Measurements from ENCODE around the gene SEC63.

DNA sequence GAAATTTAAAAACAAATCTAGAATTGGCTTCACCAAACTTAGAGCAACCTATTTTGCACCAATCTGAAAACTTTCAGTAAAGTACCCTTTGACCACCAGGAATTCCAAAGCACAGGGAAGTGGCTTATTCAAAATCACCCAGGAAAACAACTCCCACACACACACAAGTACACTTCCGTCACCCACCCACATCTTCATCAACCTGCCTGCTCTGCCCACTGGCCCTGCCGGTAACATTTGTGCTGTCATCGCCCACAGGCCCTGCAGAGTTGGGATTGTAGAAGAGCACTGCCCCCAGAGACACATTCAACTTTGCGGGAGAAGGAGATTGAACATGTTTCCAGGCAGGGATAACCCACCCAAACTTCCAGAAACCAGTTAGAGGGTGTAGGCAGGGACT is 114.6 kb downstream of the SEC63 start:
- TF ChIP-seq ELF4 (IDR thresholded peaks at IDR 0.05) = no peak
- no peak for TF ChIP-seq PKNOX1 (IDR thresholded peaks at IDR 0.05)
- TF ChIP-seq FOXK2 (IDR thresholded peaks at IDR 0.05) = no peak
- no peak for TF ChIP-seq LEF1 (IDR thresholded peaks at IDR 0.05; ENCODE audit: borderline replicate concordance)
- TF ChIP-seq BHLHE40 (IDR thresholded peaks at IDR 0.05; ENCODE audit: borderline replicate concordance) = no peak
- no peak for TF ChIP-seq FOXA1 (IDR thresholded peaks at IDR 0.05)
- TF ChIP-seq TARDBP (IDR thresholded peaks at IDR 0.05) = no peak
- no peak for TF ChIP-seq NFRKB (IDR thresholded peaks at IDR 0.05)
- no peak for TF ChIP-seq ZNF384 (IDR thresholded peaks at IDR 0.05)
- TF ChIP-seq SP1 (IDR thresholded peaks at IDR 0.05) = no peak
- TF ChIP-seq SUZ12 (IDR thresholded peaks at IDR 0.05) = no peak
- TF ChIP-seq FOXM1 (IDR thresholded peaks at IDR 0.05; ENCODE audit: borderline replicate concordance) = no peak
